Measurements from ENCODE around the gene S100A1. TPM values are rescaled to one million over a fixed set of nuclear protein-coding genes. Genes with fewer than 3 reads are reported as not detected.
"Not testable (repeated sequence)": the region's sequence is repeated elsewhere in the genome, so short reads cannot be mapped to it uniquely, and the experiment has no call there.

Gene S100A1
- total RNA-seq, 1 donor from 2014 or later, result not detected

GRCh38 chr1:153651771-153652170 lies 23.5 kb downstream of the S100A1 start:
- intact Hi-C loops (cut with micrococcal nuclease), result no loop called here

DNA sequence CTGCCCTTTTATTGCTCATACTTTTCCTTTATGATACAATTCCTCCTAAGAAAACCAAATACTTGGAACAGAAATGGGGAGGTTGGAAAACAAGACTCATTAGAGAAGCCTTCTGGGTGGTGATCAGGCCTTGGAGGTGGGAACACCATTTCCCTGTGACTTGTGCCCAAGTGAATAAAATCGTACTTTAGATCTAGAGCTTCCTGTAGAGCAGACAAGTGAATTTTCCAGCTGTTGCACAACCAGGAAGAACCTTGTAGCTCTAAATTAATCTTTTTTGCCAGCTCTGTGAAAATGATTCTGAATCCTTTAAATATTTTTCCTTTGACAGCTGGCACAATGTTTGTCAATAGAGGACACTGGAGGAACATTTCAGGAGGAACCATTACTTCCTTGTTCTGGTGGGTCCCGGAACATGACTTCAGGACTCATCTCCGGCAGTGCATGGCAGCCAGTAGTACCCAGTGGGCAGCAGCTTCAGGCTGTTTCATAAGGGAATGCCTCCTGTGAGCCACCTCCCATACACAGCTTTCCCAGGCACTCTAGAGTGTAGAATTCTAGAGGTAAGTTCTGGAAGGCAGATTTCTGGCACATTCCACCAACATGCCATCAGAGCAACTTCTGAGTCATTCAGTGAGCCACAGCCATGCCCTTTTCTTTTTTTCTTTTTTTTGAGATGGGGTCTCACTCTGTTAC lies 24.7 kb downstream of the S100A1 start:
- intact Hi-C loops (cut with micrococcal nuclease), result no loop called here

GRCh38 chr1:153655333-153655732 lies 27.1 kb downstream of the S100A1 start:
- intact Hi-C loops (cut with micrococcal nuclease), result loop anchor here (5.0 kb wide), 2 partner anchors 267 to 302 kb away; partner anchors contain the start of genes CRTC2 and GATAD2B

GRCh38 chr1:153658400-153659174 lies 30.4 kb downstream of the S100A1 start, which contains the start of gene SNAPIN:
TSS of gene SNAPIN (plus strand) at chr1:153658703. CDS start at chr1:153658744, 41 bp downstream.
- intact Hi-C loops (cut with micrococcal nuclease), result loop anchor here (1.0 to 5.0 kb wide), 6 partner anchors 13 to 332 kb away; partner anchors contain the start of genes CHTOP, CRTC2, GATAD2B and RPS27

- intact Hi-C loops (cut with micrococcal nuclease), result loop anchor here (5.0 kb wide), 2 partner anchors 263 to 298 kb away; partner anchors contain the start of genes CRTC2 and GATAD2B
Measured at GRCh38 chr1:153659175-153659534, 30.9 kb downstream of the S100A1 start.

- intact Hi-C loops (cut with micrococcal nuclease), result loop anchor here (5.0 kb wide), 2 partner anchors 263 to 298 kb away; partner anchors contain the start of genes CRTC2 and GATAD2B
Measured at GRCh38 chr1:153659656-153660055, 31.4 kb downstream of the S100A1 start.

DNA sequence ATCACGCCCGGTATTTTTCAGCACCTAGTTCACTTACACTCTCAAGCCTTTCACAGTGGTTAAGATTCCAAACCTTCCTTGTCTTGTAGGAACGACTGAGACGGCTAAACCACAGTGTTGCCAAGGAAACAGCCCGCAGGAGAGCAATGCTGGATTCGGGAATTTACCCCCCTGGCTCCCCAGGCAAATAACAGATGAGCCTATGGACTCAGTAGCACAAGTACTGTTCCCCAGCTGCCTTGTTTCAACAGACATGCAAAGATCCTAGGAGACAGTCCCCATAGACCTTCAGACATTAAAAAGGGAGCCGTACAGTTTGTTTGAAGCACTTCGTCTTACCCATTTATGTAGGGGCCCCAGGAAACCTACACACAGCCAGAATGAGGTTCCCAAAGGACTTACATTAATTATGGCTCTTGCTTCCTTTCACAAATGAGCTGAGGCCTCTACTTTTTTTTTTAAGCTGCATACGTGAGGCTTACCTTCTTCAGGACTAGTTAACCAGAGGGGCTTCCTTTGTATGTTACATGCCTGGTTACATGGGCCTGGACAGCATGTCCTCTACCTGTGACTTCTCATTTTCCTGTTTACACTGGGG lies 33.0 kb downstream of the S100A1 start:
- intact Hi-C loops (cut with micrococcal nuclease), result no loop called here

DNA sequence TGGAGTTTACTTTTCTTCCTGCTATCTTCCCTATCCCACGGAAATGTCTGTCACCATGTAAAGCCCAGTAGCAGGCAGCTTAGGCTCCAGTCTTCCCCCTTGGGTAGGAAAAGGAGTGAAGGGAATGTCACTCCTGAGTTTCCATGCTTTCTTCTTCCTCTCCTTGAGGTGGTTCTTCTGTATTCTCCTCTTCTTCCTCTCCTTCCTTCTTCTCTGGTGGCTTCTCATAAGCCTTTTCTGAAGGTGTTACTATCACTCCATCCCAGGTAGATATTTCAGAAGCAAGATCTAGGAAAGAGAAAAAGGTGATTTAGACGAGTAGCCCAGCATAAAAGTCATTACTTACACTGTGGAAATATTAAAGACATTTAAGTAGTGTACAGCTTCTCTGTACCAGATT lies 34.0 kb downstream of the S100A1 start:
- intact Hi-C loops (cut with micrococcal nuclease), result no loop called here

DNA sequence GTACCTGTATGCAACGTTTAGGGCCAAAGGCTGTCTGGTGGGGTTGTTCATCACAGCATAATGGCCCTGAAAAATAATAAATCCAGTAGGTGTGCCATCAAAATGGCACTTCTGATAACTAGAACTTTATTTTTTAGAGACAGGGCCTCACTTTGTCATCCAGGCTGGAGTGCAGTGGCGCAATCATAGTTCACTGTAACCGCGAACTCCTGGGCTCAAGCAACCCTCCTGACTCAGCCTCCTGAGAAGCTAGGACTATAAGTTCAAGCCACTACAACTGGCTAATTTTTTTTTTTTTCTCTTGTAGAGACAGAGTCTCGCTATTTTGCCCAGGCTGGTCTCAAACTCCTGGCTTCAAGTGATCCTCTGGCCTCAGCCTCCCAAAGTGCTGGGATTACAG lies 35.0 kb downstream of the S100A1 start:
- intact Hi-C loops (cut with micrococcal nuclease), result no loop called here

GRCh38 chr1:153667439-153667838 lies 39.2 kb downstream of the S100A1 start:
- intact Hi-C loops (cut with micrococcal nuclease), result no loop called here

- intact Hi-C loops (cut with micrococcal nuclease), result not testable (repeated sequence)
Measured at GRCh38 chr1:153668672-153669071, 40.4 kb downstream of the S100A1 start.

GRCh38 chr1:153669606-153670005 lies 41.4 kb downstream of the S100A1 start:
- intact Hi-C loops (cut with micrococcal nuclease), result loop anchor here (2.0 to 5.0 kb wide), 4 partner anchors 159 to 658 kb away; partner anchors contain the start of genes ATP8B2 and UBAP2L

DNA sequence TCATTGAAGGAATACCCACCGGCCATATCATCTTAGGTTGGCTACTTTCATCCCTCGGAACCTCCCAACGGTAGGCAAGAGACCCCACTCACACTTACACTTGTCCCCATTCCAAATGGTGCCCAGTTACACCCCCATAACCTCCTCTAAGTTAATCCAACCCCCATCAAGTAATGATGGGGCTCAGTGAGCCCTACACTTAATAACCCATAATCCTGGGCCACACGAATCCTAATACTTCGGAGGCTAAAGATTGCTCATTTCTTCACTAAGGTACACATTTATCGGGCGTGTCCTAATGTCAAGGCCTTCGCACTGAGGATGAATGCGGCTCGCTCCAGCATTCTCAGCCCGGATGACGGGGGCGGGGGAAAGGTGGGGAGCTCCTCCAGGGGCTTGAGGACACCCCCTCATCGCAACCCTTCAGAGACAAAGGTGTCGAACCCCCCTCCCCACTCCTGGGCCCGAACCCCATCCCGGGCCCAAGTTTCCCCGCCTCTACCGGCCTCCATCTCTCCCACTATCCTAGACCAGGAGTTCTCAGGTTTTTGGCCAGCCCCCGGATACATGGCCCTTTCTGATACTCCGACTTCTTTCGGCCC lies 42.1 kb downstream of the S100A1 start:
- intact Hi-C loops (cut with micrococcal nuclease), result loop anchor here (2.0 to 5.0 kb wide), 4 partner anchors 160 to 657 kb away; partner anchors contain the start of genes ATP8B2 and UBAP2L

DNA sequence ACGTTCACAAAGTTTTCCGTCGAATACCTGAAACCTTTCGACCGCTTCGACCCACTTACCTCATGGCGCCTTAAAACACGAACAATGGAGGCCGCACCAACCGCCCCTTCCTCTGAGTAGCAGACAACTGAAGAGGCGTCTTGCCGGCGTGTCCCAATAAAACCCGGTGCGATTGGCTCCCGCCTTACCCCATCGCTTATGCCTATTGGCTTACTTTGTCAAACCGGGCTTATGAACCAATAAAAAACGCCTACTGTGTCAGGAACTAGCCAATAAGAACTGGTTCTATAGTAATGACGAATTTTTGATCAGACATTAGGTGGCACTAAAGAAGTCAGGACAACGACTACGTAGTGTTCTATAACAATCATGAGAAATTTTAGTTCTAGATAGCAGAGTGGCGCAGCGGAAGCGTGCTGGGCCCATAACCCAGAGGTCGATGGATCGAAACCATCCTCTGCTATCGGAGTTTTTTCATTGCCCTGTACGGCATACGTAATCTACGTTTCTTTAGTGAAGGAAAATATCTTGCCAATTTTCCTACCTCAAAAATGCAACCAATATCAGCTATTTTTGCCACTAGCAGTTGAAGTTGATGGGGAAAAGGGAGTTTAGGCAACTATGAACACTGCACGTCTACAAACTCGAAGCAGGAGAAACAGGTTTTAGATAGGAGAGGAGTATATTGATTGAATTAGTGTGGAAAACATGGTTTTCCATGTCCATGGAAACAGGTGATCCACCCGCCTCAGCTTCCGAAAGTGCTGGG lies 42.8 kb downstream of the S100A1 start, which contains the start of gene ILF2:
ILF2 (minus strand) TSS at position 135 of the 769 bp plus-strand sequence; CDS start at position 64, 71 bp downstream.
- intact Hi-C loops (cut with micrococcal nuclease), result loop anchor here (1.0 to 5.0 kb wide), 17 partner anchors 13 to 656 kb away; partner anchors contain the start of genes ATP8B2, CHTOP, CREB3L4 and HAX1

- intact Hi-C loops (cut with micrococcal nuclease), result loop anchor here (1.0 to 5.0 kb wide), 17 partner anchors 13 to 656 kb away; partner anchors contain the start of genes ATP8B2, CHTOP, CREB3L4 and HAX1
Measured at GRCh38 chr1:153671628-153672353, 43.6 kb downstream of the S100A1 start.

DNA sequence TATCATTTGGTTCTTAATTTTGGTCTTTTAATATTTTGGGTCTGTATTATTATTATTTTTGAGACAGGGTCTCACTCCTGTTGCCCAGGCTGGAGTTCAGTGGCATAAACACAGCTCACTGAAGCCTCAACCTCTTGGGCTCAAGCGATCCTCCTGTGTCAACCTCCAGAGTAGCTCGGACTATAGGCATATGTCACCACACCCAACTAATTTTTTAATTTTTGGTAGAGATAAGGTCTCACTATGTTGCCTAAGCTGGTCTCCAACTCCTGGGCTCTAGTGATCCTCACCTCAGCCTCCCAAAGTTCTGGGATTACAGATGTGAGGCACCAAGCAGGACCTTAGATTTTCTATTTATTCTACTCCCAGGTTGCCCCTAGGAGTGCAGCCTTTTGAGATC lies 45.3 kb downstream of the S100A1 start:
- intact Hi-C loops (cut with micrococcal nuclease), result loop anchor here (5.0 kb wide), 1 partner anchor 654 kb away; the partner anchor contains the start of gene ATP8B2

DNA sequence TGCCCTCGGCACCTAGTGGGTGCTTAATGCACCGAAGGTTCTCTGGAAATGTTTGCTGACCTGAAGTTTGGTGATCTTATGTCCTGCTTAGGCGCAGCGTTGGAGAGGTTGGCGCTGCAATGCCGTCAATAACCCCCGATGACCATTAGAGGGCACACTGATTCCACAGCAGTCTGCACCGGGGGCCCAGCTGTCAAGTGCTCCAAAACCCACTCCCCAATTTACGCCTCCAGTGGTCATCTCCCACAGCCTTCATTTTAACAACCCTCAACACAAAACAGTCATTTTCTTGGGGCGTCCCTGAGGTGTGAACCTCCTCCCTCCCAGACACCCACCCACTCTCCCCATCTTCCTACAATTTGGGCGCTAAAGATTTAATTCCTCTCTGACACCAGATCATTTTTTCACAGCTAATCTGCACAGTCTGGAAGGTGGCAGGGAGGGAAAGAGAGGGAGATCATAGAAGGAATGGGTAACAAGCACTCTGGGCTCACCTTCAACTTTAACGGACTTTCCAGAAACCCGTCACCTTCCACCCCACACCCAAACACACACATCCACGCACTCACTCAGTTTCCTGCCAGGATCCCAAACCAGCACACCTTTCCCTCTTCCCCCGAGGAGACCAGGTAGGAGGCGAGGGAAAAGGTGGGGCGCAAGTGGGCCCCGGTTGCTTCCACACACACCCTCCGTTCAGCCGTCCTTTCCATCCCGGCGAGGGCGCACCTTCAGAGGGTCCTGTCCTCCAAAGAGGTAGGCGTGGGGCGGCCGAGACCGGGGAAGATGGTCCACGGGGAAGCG lies 49.7 kb downstream of the S100A1 start:
- intact Hi-C loops (cut with micrococcal nuclease), result loop anchor here (1.0 kb wide), 2 partner anchors 71 to 308 kb away; partner anchors contain the start of gene RAB13
